Measurements from ENCODE around the gene FANCE. TPM values are rescaled to one million over a fixed set of nuclear protein-coding genes. Genes with fewer than 3 reads are reported as not detected.

Gene FANCE
- total RNA-seq, 1 experiment from 2014 or later: 10.9 TPM

DNA sequence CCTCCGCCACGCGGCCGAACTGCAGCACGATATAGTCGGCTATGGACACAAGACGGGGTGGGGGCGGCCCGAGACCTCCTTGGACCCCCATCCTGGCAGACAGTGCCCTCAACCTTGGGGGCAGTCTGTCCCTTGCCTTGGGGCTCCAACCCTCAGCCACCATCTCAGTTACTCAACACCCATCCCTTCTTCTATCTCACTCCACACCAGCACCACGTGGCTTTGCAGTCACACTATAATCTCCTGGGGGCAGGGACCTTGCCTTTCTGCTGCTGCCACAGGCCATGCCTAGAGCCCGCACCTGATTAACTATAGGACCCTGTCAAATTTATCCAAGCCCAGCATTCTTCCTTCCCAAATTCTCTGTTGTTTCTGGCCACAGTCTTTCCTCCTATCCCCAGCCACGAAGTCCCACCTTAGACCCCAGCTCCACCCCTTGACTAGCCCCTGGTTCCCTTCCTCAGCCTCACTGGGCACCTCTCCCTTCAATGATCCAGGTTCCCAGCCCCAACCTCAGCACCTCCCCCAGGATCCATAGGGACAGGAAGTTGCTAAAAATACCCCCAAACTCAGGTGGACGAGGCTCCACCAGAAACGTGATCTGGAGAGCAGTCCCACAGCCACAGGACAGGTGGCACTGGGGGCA lies 46.4 kb downstream of the FANCE start:
- Histone ChIP-seq H3K9me3 (replicated peaks) (no peaks in the 10 kb centered on the region), H3K27ac (no peak overlapping the region), H3K4me3 (peak overlapping the region; percentile 73), H3K36me3 (no peaks in the 10 kb centered on the region), H3K4me1 (peaks cover 16% of the 10 kb centered on the region), H3K27me3 (peaks cover under 1% of the 10 kb centered on the region)
- DNase-seq: no peak

DNA sequence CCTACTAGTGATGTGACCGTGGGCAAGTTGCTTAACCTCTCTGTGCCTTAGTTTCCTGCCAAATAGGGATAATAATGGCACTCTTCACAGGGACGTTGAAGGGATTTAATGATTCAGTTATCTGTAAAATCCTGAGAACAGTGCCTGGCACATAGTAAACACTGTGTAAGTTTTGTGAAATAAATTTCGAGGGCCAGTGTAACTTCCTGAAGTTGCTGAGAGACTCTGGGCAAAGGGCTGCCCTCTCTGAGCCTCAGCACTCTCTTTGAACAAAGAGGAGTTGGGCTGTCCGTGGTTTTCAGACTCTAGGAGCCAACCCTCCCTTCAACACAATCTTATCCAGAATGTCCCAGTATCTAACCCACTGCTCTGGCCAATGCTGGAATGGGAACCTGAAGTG lies 47.2 kb downstream of the FANCE start:
- Histone ChIP-seq H3K4me1 (peaks cover 20% of the 10 kb centered on the region), H3K9me3 (replicated peaks) (no peaks in the 10 kb centered on the region)

DNA sequence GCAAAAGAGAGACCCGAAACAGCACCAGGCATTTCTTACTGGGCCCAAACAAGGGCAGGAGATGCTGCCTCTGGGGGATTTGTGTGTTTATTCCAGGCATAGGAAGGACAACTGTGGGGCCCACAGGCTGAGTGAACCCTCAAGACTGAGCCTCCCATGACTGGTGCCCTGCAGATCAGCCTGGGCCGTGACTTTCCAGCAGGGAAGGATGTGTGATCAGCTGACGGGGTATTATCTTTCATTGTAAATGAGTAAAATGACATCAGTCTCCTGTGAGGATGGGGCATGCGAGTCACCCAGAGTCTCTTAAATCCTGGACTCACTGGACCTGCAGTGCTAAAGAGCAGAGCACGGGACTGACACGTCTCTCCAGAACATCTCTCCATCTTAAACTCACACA lies 48.6 kb downstream of the FANCE start:
- H3K4me3 ChIP-seq: no peak overlapping the region
- peak; percentile 36 to 53 for DNase-seq
- H3K27ac ChIP-seq: no peak overlapping the region
- H3K27me3 ChIP-seq: peaks cover 3% of the 10 kb centered on the region
- H3K9me3 ChIP-seq (replicated peaks): no peaks in the 10 kb centered on the region
- peaks cover 20% of the 10 kb centered on the region for H3K4me1 ChIP-seq
- H3K36me3 ChIP-seq: no peaks in the 10 kb centered on the region

More for the DNA sequence above, 47.2 kb downstream of the FANCE start:
- Histone ChIP-seq H3K36me3 (no peaks in the 10 kb centered on the region), H3K27me3 (peaks cover 3% of the 10 kb centered on the region), H3K27ac (no peak overlapping the region), H3K4me3 (no peak overlapping the region)
- no peak for DNase-seq

DNA sequence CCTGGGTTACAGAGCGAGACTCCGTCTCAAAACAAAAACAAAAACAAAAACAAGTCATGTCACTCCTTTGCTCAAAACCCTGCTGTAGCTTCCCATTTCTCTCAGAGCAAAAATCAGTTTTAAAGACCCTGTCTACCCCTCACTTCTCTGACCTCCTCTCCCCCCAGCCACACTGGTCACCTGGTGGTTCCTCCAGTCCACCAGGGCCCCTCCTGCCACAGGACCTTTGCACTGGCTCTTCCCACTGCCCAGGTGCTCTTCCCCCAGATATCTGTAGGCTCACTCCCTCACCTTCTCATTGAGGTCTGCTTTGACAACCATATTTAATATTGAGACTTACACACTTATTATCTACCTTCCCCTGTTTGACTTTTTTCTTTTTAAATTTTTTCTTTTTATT lies 49.6 kb downstream of the FANCE start:
- Histone ChIP-seq H3K4me1 (peaks cover 20% of the 10 kb centered on the region), H3K27me3 (peaks cover 3% of the 10 kb centered on the region), H3K9me3 (replicated peaks) (0 out of 2 replicates have a peak, but pooled peaks cover 4% of the 10 kb centered on the region), H3K27ac (no peak overlapping the region), H3K4me3 (no peak overlapping the region), H3K36me3 (no peaks in the 10 kb centered on the region)
- DNase-seq: no peak

DNA sequence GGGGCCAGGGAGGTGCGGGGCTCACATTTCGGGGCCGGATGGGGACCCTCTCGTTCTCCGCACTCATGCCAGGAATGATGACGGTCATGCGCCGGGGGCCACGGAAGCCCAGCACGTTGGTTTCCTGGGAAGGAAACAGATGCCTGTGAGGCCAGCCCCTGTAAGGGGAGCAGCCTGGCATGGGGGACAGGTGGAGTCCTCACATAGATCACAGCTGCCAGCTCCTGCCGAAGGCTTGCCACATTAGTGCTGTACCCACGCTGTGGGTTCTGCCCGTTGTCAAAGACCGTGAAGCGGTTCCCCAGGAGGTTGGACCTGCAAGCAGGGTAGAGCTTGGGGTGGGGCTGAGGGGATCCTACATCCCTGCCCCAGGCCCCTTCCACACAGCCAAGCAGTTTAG lies 51.4 kb downstream of the FANCE start:
- H3K4me3 ChIP-seq: no peak overlapping the region
- H3K27me3 ChIP-seq: peaks cover 3% of the 10 kb centered on the region
- no peak overlapping the region for H3K27ac ChIP-seq
- no peaks in the 10 kb centered on the region for H3K36me3 ChIP-seq
- 0 out of 2 replicates have a peak, but pooled peaks cover 5% of the 10 kb centered on the region for H3K9me3 ChIP-seq (replicated peaks)
- H3K4me1 ChIP-seq: peaks cover 17% of the 10 kb centered on the region
- peak; percentile 36 to 58 for DNase-seq

DNA sequence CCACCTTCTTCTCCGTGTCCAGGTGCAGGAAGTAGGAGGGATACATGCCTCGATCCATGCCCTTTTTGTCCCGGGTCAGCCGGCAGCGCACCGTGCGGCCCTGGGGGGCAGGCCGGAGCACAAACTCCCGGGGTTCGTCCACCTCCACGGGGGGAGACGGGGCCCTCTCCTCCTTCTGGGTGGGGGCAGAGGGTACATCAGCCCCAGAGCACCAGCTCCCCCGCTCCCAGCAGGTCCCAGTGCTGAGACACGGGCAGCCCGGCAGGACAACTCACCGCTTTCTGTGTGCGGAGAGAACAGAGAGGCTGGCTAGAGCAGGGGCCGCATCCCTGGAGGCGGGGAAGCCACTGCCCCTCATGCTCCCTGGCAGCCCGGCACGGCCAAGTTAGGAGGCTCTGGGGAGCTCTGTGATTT lies 53.9 kb downstream of the FANCE start:
- Histone ChIP-seq H3K27ac (no peak overlapping the region), H3K36me3 (no peaks in the 10 kb centered on the region), H3K4me3 (no peak overlapping the region), H3K9me3 (replicated peaks) (0 out of 2 replicates have a peak, but pooled peaks cover 5% of the 10 kb centered on the region), H3K4me1 (peaks cover 9% of the 10 kb centered on the region), H3K27me3 (peaks cover 4% of the 10 kb centered on the region)
- DNase-seq: no peak

DNA sequence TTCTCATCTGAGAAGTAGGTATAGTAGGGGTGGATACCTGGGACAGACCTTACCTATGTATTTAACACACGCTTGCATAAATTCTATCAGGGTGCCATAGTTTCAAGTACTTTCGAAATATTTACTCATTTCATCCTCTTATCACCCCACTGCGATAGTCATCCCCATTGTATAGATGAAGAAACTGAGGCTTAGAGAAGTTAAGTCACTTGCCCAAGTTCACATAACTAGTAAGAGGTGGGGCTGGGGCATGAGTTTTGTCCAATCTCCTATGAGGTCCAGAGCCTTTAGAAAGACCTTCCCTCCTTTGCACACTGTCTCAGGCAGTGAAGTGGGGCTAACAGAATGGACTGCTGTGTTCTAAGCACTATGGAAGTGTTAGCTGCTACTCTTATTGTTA lies 54.4 kb downstream of the FANCE start:
- Histone ChIP-seq H3K36me3 (no peaks in the 10 kb centered on the region), H3K4me3 (no peak overlapping the region), H3K27me3 (peaks cover 9% of the 10 kb centered on the region), H3K4me1 (peaks cover 7% of the 10 kb centered on the region; the same call in 1 of the 2 replicates), H3K9me3 (replicated peaks) (0 out of 2 replicates have a peak, but pooled peaks cover 5% of the 10 kb centered on the region), H3K27ac (no peak overlapping the region)
- no peak for DNase-seq

DNA sequence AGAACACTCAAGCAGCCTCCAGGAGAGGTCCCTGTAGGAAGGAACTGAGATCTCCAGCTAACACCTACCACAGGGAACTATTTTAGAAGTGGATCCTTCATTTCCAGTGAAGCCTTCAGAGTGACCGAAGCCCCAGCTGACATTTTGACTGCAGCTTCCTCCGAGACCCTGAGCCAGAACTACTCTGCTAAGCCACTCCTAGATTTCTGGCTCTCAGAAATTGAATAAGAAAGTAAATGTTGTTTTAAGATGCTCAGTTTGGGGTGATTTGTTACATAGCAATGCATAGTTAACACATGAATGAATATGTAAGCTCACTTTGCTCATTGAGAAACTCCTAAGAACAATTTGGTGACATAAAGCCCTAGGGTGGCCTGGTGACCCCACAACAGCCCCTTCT lies 55.1 kb downstream of the FANCE start:
- DNase-seq: no peak
- Histone ChIP-seq H3K27ac (no peak overlapping the region), H3K9me3 (replicated peaks) (0 out of 2 replicates have a peak, but pooled peaks cover 5% of the 10 kb centered on the region), H3K4me1 (peaks cover 7% of the 10 kb centered on the region; the same call in 1 of the 2 replicates), H3K36me3 (no peaks in the 10 kb centered on the region), H3K27me3 (peaks cover 10% of the 10 kb centered on the region), H3K4me3 (no peak overlapping the region)

DNA sequence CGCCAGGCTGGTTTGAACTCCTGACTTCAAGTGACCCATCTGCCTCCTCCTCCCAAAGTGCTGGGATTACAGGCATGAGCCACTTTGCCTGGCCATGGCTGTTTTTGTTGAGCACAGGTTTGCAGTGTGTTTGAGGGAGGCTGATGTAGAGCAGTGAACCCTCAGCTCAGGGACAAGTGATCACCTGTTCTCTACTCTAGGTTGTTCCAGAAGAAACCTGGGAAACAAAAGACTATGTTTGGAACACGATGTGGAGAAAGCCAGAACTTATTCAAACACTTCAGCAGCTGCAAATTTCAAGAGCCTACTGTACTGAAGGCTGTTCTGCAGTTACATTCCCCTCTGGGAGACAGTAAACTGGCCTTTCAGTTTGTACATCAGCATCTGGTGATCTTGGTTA lies 55.9 kb downstream of the FANCE start:
- H3K27me3 ChIP-seq: peaks cover 16% of the 10 kb centered on the region
- no peak for DNase-seq

DNA sequence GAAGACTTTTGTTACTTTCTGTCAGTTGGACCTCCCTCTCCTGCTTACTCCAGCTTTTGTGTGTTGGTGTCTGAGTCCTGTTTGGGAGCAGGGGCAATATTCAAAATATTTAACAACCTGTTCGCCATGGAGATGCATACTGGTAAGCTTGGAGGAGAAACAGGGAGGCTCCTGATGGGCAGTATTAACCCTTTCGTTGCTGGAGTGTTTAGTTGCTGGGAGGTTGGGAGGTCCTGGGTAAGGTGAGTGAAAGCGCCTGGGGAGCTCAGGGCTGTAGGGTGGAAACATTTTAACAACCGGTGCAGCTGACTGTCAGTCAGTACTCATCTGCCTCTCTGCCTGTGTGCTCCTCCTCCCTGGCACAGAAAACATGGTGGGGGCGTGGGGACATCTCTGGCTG lies 56.4 kb downstream of the FANCE start:
- no peak overlapping the region for H3K27ac ChIP-seq
- peaks cover 17% of the 10 kb centered on the region for H3K27me3 ChIP-seq
- no peak overlapping the region for H3K4me3 ChIP-seq
- H3K4me1 ChIP-seq: peaks cover 3% of the 10 kb centered on the region; the same call in 1 of the 2 replicates
- no peak for DNase-seq
- no peaks in the 10 kb centered on the region for H3K36me3 ChIP-seq
- 0 out of 2 replicates have a peak, but pooled peaks cover 5% of the 10 kb centered on the region for H3K9me3 ChIP-seq (replicated peaks)

More for the DNA sequence above, 55.9 kb downstream of the FANCE start:
- Histone ChIP-seq H3K4me3 (no peak overlapping the region), H3K4me1 (peaks cover 7% of the 10 kb centered on the region; the same call in 1 of the 2 replicates), H3K9me3 (replicated peaks) (0 out of 2 replicates have a peak, but pooled peaks cover 5% of the 10 kb centered on the region), H3K27ac (no peak overlapping the region), H3K36me3 (no peaks in the 10 kb centered on the region)

DNA sequence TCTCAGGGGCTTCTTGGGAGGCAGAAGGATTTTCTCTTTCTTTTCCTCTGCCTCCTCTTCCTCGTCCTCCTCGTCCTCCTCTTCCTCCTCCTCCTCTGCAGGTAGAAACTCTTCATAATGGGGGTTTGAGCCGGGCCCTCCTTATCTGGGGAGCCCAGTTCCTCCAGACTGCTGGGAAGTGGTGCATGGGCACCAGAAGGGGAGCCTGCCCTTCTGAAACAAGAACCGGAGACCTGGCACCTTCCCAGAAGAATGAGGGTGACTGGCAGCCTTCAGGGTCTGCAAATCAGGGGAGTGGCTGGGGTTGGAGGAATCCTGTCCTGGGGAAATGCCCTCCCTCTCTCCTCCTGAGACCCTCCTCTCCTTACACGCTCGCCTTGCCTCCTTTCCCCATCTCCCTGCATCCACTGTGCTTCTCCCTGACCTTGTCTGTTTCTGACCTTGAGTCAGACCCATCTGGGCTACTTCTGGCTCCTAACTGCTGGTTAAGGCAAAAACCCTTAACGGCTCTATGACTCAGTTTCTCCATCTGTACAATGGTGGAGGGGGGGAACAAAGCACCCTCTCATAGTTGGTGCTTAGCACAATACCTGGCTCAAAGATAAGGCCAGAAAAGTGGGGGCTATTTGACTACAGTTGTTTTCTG lies 58.9 kb downstream of the FANCE start:
- H3K4me3 ChIP-seq: no peak overlapping the region
- DNase-seq: no peak
- H3K27ac ChIP-seq: no peak overlapping the region
- no peaks in the 10 kb centered on the region for H3K4me1 ChIP-seq
- peaks cover 15% of the 10 kb centered on the region; the same call in 1 of the 2 replicates for H3K27me3 ChIP-seq
- no peaks in the 10 kb centered on the region for H3K36me3 ChIP-seq
- H3K9me3 ChIP-seq (replicated peaks): 0 out of 2 replicates have a peak, but pooled peaks cover 5% of the 10 kb centered on the region

DNA sequence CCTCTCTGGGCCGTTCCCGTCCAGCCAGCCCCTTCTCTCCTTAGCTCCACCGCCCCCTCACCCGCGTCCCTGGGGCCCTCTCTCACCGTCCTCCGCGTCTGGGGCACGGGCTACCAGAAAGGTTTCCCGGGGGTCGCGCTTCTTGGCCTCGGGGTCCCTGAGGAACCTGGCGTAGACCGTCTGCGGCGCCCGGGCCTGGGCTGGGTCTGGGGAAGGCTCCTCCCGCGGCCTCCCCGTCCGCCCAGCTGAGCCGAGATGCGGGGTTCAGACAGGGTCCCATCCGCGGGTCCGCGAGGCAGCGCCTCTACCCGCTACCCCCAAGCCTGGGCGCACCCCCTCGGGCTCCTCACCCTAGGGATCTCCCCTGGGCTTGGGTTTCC lies 59.4 kb downstream of the FANCE start:
- Histone ChIP-seq H3K27me3 (peaks cover 15% of the 10 kb centered on the region; the same call in 1 of the 2 replicates), H3K36me3 (no peaks in the 10 kb centered on the region), H3K9me3 (replicated peaks) (0 out of 2 replicates have a peak, but pooled peaks cover 3% of the 10 kb centered on the region), H3K27ac (no peak overlapping the region), H3K4me3 (no peak overlapping the region), H3K4me1 (no peaks in the 10 kb centered on the region)
- no peak for DNase-seq

DNA sequence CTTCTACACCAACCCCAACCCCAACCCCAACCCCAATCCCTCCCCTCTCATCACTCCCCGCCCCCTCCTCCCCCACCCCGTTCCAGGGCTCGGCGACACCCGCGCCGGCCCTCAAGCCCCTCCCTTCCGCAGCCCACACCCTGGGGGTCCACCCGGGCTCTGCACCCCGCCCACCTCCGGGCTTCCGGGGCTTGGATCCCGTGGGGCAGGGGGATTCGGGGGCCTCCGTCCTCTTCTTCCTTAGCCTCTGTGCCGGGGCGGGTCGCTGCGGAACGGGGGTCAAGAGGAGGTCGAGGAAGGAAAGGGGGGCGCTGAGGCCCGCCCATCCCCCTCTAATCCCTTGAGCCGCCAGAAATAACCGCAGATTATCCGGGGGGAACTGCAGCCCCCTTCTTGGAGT lies 59.9 kb downstream of the FANCE start:
- peaks cover 15% of the 10 kb centered on the region; the same call in 1 of the 2 replicates for H3K27me3 ChIP-seq
- H3K27ac ChIP-seq: no peak overlapping the region
- H3K36me3 ChIP-seq: no peaks in the 10 kb centered on the region
- H3K9me3 ChIP-seq (replicated peaks): no peaks in the 10 kb centered on the region
- H3K4me1 ChIP-seq: no peaks in the 10 kb centered on the region
- H3K4me3 ChIP-seq: no peak overlapping the region
- no peak for DNase-seq

DNA sequence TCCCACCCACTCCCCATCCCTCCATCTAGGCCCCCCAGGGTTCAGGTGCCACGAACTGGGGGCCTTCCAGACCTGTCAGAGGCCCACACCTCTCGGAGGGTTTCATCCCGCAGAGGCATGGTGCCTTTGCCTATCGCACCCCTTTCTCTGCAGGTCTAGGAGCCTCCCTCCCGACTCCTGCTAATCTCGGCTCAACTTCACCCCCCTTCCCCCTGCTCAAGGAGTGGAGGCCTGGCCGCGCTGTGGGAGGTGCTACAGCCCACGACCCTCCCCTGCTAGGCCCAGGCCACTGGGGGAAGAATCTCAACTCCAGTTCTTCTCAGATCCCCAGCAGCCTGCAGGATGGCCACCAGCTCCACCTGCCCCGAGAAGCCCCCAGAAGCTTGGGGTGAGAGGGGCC lies 60.6 kb downstream of the FANCE start, which contains the start of gene TULP1:
Gene TULP1, minus strand, starts transcription at position 157 of the 400 bp plus-strand sequence. Its CDS starts 38 bp downstream, at position 119.
- H3K4me1 ChIP-seq: no peaks in the 10 kb centered on the region
- peaks cover 15% of the 10 kb centered on the region; the same call in 1 of the 2 replicates for H3K27me3 ChIP-seq
- no peaks in the 10 kb centered on the region for H3K9me3 ChIP-seq (replicated peaks)
- no peak within 1 kb of the TSS for H3K27ac ChIP-seq
- H3K36me3 ChIP-seq: no peaks in the 10 kb centered on the region
- no peak for DNase-seq
- H3K4me3 ChIP-seq: no peak within 1 kb of the TSS

DNA sequence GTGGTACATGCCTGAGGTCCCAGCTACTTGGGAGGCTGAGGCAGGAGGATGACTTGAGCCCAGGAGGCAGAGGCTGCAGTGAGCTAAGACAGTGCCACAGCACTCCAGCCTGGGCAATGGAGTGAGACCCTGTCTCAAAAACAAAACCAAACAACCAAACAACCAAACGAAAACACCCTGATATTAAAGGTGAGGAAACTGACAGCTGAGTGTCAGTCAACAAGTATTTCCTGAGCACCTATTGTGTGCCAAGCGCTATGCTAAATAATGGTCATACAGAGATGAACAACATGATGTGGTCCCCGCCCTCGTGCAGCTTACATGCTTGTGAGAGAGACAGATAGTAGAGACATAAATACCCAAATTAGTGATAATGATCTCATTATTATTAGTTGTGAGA lies 62.4 kb downstream of the FANCE start:
- Histone ChIP-seq H3K36me3 (no peaks in the 10 kb centered on the region), H3K9me3 (replicated peaks) (no peaks in the 10 kb centered on the region), H3K27ac (no peak overlapping the region), H3K4me3 (no peak overlapping the region), H3K27me3 (peaks cover 15% of the 10 kb centered on the region; the same call in 1 of the 2 replicates), H3K4me1 (no peaks in the 10 kb centered on the region)
- DNase-seq: no peak
